NCI-H2227 (cell line): Measurements from ENCODE around the gene CEP162.
A peak's percentile ranks its signal among the peaks of the same experiment; 100 is the strongest.
"Not testable (repeated sequence)": the region's sequence is repeated elsewhere in the genome, so short reads cannot be mapped to it uniquely, and the experiment has no call there.

ENCODE experiments used
- DNase-seq: peaks from one replicate; lab custom pipeline; 2025; ENCODE audit not compliant: unreplicated experiment; lab: John Stamatoyannopoulos, UW

CEP162 gene, protein sequence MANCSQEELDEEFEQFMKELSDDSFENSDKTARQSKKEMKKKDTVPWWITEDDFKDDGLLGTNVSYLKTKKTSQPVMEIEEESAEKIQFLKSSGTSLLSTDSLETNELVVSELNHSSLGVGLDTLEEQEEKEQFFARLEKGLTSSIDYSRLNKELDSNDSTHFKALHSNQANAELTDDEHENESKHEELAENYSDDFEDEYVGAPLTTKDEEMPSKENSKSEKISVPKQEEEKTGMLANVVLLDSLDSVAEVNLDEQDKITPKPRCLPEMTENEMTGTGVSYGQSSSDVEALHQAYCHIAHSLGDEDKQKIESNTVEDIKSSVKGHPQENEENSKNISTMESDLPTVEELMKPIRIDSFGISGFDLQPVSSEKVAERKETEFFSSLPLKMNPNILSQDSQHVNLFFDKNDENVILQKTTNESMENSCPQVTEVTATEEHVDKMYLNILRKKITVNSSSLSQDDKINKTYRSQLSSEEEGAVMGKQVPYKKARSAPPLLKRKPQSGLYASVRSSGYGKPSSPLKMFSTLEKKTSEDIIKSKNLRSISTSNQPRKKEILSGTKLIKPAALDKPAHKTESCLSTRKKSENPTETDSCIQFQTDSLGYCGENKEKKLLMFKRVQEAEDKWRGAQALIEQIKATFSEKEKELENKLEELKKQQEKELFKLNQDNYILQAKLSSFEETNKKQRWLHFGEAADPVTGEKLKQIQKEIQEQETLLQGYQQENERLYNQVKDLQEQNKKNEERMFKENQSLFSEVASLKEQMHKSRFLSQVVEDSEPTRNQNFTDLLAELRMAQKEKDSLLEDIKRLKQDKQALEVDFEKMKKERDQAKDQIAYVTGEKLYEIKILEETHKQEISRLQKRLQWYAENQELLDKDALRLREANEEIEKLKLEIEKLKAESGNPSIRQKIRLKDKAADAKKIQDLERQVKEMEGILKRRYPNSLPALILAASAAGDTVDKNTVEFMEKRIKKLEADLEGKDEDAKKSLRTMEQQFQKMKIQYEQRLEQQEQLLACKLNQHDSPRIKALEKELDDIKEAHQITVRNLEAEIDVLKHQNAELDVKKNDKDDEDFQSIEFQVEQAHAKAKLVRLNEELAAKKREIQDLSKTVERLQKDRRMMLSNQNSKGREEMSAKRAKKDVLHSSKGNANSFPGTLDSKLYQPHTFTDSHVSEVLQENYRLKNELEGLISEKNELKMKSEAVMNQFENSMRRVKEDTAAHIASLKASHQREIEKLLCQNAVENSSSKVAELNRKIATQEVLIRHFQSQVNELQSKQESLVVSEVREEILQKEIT (N-terminal part only)

DNA sequence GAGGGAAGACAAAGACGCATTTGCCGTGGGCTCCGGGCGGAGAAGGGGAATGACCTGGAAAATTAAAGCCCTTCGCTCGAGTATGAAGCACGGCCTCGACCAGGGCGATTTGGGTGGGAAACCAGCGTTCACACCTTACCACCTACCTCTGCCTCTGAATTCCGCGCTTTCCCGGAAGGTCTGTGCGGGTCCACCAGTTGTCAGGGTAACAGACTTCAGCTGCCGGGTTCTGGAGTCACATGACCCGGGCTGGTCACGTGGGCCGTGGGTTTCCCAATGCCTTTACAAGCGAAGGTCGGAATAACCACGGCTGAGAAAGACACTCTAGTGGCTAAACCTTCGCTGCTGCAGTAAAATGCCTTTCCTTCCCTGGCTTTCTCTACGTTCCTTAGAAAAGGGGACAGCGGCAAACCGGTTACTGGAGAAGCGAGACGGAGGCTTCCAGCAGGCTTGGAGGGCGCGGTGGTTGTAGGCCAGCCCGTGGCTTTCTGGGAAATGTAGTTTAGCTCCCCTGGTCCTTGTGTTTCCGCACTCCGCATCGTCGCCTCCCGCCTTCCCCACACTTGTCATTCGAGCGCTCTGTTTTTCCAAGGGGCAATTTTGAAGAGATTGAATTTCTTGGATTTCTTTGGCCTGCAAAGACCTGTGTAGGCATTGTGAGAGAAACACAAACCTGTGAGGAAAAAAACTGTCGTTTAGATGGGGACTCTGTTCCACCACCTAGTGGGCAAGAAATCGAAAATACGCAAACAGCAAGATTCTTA lies at the start of gene CEP162:
Gene CEP162 (minus strand): TSS at position 210 of the 764 bp plus-strand sequence. CDS start 1,250 bp downstream, outside the sequence.
- peak; percentile 88 for DNase-seq

DNA sequence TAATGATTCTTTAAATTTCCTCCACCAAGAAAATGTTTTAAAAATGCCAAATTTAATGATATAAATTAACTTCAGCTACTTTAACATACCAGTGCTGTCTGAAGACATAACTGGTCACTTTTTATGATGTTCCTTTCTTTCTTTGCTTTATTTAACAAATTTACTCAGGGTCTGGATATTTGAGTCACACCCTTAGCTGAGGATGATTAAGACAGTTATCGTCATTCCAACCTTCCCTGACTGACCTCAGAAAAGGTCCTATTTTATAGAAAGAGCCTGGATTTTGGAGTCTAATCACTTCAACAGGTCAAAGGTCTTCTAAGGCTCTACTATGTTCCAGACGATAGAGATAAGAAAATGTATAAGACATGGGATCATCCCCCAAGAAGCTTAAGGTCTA lies 47.4 kb upstream of the CEP162 start:
- DNase-seq, result no peak

DNA sequence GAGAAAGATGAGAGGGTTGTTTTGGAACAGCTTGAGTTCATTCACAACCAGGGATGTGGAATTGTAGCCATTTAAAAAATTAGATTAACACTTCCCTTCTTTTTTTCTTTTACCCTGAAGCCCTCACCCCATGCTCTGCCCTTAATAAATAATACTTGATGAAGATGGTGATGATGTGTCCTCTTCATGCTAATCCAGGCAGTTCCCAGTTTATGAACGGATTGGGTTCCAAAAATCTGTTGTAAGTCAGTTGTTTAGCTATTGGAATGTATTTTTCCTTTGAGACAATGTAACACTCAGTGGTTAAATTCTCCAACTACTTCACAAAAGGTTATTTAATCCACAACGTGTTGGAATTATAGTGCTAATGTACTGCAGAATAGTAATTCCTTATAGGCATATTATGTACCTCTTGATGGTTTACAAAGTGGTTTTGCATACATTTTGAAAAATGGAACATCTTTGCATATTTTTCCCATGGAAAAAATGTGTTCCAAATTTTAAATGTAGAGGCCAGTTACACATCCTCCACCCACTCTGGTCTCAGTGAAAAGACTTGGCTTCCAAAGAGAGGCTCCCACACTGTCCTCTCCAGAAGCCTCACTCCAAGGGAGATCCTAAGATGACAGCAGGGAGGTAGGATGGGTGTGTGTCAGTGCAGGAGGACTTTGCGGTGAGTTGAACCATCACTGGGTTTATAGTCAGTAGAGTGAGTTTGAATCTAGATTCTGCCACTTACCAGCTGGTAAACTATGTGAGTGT lies 45.8 kb upstream of the CEP162 start:
- DNase-seq, result no peak

DNA sequence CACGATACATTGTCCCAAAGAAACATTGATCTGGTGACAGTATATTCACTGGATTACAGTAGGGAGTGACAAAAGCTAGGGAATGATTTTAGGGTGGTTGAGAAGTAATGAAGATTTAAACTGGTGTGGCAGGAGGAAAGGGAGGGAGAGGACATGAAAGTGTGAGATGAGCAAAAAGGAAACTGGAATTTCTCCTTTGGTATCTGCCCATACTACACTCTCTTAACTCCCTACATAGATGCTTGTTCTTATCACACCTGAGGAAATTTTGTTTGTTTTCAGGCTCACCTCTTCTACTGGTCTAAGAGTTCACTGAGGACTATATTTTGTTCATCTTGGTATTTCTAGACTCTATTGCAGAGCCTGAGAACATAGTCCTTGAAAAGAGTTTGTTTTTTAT lies 44.9 kb upstream of the CEP162 start:
- no peak for DNase-seq

DNA sequence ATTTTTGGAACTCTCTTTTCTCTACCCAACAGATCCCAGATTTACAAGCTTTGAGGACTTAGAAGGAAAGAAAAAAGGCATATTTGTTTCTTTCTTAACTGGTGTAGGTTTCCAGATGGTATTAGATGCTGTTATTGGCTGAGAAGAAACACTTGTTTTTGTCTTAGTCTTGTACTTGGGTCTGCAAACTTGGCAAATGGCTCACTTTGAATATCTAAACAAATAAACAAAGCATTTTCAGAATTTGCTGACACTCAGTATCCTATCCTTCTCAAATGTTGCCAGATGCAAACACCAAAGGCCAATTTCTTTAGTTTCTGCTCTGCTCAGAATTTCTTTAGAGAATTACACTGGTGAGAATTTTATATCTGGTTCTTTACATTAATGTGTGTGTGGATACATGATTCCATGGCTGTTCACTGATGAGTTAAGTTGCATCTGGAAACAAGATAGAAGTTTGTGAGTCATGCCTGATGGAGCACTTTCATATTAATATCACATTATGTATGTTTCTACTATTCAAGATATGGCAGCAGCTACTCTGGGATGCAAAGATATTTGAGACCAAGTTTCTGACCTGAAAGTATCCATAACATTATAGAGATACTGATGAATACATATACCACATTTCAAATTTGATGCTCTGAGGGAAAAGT lies 43.7 kb upstream of the CEP162 start:
- no peak for DNase-seq

DNA sequence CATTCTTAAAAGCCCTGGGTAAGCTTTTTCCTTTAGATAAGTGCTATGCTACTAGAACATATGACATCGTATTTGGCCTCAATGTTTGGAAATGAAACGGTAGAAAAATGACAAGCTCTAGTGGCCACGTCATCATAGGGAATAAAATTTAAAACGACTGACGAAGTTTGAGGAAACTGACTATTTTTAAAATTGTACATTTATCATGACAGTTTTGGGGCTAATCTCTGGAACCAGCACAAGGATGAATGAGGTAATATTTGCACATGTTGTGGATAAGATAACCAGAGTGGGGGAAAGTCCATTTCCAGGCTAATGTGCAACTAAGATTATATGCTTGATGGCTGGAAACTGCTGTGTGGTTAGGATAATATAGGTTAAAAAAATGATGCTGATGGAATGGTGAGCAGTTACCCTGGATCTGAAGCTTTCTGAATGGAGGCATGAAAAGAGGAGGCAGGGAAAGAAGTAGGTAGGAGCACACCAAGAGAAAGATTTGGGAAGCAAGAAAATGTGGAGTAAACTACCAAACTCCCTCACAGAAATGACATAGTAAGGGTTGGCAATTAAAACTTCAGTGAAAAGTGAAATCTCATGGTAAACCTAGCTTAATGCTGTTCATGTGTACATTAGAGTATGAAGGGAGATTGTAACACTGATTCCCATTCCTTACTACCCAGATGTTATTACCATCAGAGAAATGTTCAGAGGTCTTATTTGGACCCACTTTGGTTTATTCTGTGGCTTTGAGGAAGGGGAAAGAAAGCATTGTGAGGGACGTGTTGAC lies 42.7 kb upstream of the CEP162 start:
- DNase-seq, result no peak

DNA sequence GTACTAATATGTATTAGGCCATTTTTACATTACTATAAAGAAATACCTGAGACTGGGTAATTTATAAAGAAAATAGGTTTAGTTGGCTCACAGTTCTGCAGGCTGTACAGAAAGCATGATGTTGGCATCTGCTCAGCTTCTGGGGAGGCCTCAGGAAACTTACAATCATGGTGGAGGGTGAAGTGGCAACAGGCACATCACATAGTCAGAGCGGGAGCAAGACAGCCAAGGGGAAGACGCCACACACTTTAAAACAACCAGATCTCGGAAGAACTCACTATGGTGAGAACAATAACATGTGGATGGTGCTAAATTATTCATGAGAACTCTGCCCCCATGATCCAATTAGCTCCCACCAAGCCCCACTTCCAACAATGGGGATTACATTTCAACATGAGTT lies 41.3 kb upstream of the CEP162 start:
- DNase-seq, result no peak

DNA sequence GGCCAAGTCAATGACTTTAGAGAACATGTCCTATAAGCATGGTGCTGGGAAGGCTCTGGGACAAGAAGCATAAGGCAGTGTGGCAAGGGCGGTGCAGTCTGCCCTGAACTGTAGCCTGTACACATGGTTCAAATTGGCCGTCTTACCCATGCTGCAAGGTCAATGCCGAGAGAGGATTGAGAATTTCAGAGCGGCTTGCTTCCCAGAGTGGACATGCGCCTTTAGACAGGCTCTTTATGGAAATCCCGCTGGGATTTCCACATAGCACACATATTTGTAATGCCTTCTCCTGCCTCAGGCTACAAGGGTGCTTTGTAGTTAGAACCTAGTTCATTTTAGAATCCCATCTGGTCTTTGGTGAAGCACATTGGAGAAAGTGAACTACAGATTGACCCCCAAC lies 36.1 kb upstream of the CEP162 start:
- no peak for DNase-seq

DNA sequence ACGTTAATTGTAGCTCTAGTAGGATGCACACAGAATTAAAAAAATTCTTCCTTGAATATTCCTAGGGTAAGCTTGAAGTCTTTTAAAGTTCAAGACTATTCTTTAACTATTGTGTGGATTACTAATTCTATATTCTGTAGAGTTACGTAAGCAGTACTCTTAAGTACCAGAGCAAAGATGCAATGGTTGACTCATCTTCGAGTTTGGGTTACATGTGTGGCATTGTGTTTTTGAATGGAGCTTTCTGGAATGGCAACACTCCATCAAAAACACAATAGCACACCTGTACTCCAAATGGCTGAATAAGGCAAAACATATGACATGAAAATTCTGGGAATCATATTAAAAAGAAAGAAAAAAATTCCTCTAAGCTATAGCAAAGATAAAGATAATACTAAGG lies 33.5 kb upstream of the CEP162 start:
- DNase-seq, result no peak

DNA sequence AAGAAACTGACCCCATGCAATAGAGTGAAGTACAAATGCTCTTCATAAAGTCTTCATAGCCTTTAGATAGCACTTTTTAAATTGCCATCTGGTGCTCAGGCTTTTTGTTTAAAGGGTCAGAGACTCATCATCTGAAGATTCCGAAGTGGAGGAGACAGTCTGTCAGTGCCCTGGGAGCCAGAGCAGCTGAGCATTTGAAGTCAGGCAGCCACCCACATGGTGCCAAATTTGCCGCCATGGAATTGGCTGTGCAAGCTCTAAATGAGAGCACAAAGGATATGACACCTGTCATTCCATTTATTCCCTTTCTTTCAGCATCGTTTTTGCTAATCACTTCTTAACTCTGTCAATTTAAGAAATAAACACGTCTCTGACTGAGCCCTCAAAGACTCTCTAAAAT lies 32.8 kb upstream of the CEP162 start:
- DNase-seq, result peak; percentile 9

DNA sequence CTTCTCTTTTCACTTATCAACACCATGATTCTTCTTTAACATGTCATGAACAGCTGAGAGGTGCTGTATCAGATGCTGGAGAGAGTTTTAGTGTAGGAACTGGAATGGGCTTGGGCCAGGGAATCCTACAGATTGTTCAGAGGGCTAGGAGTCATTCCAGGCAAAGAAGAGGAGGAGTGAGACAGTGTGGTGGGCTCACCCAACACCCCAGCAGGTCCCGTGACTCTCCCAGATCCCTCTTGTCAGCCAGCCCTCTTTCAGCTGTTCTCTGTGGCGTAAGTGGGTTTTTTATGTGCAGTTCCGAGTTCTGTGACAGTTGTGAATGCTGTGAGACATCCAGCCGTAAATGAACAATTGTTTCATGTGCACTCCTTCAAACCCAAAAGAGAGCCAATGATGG lies 31.4 kb upstream of the CEP162 start:
- DNase-seq, result no peak

DNA sequence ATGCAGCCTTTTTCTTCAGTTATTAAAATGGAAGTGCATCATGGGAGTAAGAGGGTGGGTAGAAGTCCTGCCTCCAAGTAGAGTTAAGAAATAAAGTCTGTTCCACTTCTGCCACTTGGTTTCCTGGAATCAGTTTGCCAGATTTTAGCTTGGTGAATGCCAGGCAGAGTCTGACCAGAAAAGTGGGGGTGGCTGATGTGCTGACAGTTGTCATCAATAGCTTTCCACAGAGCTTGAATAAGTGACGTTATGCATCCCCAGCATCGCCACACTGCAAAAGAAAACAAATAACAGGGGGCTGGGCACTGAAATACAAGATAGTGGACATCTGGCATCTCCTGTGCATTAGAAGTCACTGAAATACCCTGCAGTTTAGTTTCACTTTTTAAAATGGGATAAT lies 30.8 kb upstream of the CEP162 start:
- no peak for DNase-seq

DNA sequence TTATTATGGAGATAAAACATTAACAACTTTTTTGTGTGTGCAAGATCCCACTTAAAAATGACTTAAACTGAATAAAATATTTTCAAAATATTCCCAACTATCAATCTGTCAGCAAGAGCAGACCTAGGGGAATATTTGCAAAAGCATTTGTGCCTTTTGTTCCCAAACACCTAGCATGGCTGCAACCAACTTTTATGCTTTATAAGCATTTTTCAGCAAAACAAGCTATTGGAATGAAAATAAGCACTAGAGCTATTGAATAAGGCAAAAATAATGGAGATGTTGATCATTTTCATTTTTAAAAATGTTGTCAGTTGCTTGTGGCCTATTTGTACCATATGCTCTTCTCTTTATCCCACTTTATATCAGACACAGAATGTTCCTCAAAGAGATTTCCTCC lies 28.2 kb upstream of the CEP162 start:
- no peak for DNase-seq

DNA sequence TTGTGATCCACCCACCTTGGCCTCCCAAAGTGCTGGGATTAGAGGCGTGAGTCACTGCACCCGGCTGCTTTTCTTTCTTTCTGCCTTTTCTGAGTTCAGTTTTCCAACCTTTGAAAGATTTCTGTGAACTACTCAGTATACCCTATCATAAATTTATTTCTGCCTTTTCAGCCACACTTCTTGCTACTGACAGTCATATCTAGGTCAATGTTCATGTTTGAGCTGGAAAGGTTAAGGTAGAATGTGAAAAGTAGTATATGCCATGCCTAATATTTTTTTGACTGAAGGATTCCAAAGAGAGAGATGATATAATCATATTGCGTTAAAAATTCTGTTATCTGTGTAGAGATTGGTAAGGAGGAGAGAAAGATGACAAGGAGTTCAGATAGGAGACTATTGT lies 25.9 kb upstream of the CEP162 start:
- DNase-seq, result no peak

DNA sequence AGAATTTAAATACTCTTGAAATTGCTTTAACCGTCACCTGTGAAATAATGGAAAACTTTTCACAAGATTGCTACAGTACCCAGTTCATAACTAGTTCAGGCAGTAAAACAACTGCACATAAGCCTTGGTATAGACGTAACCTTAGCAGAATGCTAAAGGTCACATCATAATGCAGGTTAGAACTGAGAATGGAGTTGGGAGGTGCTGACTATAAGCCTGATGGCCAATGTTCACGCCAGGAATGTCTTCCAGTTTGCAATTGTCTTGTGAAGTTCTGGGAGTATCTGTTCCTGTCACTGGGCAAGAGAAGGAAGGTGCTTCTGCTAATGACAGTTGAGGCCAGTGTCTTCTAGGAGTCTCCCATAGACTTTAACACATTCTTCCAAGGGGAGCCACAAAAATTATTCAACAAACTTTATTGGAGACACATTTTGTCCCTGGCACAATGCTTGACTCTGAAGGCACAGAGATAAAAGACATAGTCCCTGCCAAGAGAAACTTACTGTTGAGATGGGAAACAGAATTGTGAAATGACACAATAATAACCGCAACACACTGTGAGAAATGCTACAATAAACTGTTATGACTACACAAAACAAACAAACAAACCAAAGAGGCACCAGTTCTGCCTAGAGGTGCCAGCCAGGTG lies 24.6 kb upstream of the CEP162 start:
- no peak for DNase-seq

DNA sequence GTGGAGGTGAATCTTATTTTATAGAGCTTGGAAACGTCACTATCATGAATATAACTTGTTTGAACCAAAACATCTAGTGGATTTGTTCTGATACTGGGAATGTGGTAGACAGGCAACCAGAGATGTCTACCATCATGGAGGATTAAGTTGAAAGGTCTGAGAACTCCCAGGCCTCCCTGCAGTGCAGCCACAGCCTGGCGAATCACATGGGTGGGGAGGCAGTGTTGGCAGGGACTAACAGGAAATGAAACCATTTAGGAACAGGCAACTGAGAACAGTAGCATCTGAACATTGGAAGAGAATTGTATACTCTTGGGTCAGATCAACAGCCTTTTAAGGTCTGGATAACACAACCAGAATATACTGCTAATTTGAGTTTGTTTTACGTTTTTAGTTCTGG lies 22.3 kb upstream of the CEP162 start:
- DNase-seq, result no peak

DNA sequence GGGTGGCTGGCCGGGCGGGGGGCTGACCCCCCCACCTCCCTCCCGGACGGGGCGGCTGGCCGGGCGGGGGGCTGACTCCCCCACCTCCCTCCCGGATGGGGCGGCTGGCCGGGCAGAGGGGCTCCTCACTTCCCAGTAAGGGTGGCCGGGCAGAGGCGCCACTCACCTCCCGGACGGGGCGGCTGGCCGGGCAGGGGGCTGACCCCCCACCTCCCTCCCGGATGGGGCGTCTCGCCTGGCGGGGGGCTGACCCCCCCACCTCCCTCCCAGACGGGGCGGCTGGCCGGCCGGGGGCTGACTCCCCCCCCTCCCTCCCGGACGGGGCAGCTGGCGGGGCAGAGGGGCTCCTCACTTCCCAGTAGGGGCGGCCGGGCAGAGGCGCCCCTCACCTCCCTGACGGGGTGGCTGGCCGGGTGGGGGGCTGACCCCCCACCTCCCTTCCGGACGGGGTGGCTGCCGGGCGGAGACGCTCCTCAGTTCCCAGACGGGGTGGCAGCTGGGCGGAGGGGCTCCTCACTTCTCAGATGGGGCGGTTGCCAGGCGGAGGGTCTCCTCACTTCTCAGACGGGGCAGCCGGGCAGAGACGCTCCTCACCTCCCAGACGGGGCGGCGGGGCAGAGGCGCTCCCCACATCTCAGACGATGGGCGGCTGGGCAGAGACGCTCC lies 17.1 kb upstream of the CEP162 start:
- not testable (repeated sequence) for DNase-seq

DNA sequence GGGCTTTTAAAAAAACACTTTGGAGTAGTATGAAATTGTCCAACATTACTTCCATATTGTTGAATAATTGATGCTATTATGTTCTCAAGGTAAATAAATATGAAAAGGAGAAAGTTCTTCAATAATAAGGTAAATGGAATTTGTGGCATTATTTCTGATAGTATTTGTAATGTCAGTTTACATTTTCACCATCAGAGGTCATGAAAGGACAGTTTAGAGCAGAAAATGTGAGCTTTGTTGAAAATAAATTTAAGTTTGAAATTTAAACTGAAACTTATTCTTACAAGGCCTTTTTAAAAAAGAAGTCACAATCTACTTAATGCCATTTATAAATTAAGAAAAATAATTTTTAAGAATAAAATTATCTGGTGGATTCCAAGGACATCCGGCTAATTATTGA lies 15.8 kb upstream of the CEP162 start:
- DNase-seq, result no peak
